K562 (cell line): Measurements from ENCODE around the gene MYBPH. TPM values are rescaled to one million over a fixed set of nuclear protein-coding genes. Genes with fewer than 3 reads are reported as not detected.

Experiments
- ATAC-seq: fragments of 200-7000 bp; cut with Tn5 transposase; 3 replicates; pipeline ENCODE4 v1.9.1; 2020; ENCODE audit warnings: moderate library complexity
- BruUV-seq: library from RNA; stranded (reverse); fragments of 400-500 nt; replicated peaks from 2 replicates; lab custom pipeline; 2021; lab: Mats Ljungman, UMichigan
- CTCF ChIA-PET: fragments of 300-600 bp; formaldehyde crosslinking; extraction: SDS; loops from one replicate; lab custom pipeline; 2021; ENCODE audit warnings: low intra/inter-chr PET ratio; lab: Yijun Ruan, JAX
- POLR2A ChIA-PET: fragments of 300-600, 350-650 bp; sonication (Branson Sonifier 250); formaldehyde crosslinking; extraction: SDS; loops from one replicate; lab custom pipeline; 2021; ENCODE audit warnings: antibody characterized with exemption, inconsistent platforms; lab: Yijun Ruan, JAX
- DNase-seq, 4 experiments: peaks; one replicate each; pipeline versions ENCODE4 v3.0.0 to v3.0.0-alpha.2; 2011 to 2018; ENCODE audit warnings: low spot score in 3 of 4, mixed read lengths in 3 of 4; ENCODE audit errors: extremely low read depth in 1 of 4
- FAIRE-seq: peaks from 2 replicates; lab custom pipeline; 2011; peaks lifted over from hg19 to GRCh38; lab: Jason Lieb, UNC
- H2AFZ ChIP-seq: 2 replicates; pipeline ENCODE4 v1.6.0; 2011; ENCODE audit warnings: low read depth, low read length, control low read depth, inconsistent platforms
- H3K27ac ChIP-seq: fragments of 200-600 bp; 3 replicates; pipeline ENCODE4 v1.8.0; 2011; ENCODE audit warnings: low read depth, mild to moderate bottlenecking, control low read depth, inconsistent platforms, low read length, moderate library complexity, mixed read lengths; ENCODE audit errors: extremely low read depth
- H3K27me3 ChIP-seq, 2 experiments: fragments of 300-600 bp in 1 of 2; 2 replicates in 1 of 2; 3 replicates in 1 of 2; pipeline versions ENCODE4 v1.6.0 to v1.8.0; 2011; ENCODE audit warnings: inconsistent platforms in 2 of 2, low read length in 2 of 2, mild to moderate bottlenecking in 1 of 2, mixed read lengths in 1 of 2, moderate library complexity in 1 of 2; ENCODE audit not compliant: control insufficient read depth in 2 of 2, insufficient read depth in 2 of 2
- H3K36me3 ChIP-seq: fragments of 300-600 bp; 3 replicates; pipeline ENCODE4 v1.8.0; 2011; ENCODE audit warnings: mild to moderate bottlenecking, low read length, inconsistent platforms; ENCODE audit not compliant: control insufficient read depth, insufficient read depth
- H3K4me1 ChIP-seq, 2 experiments: fragments of 200-600 bp in 1 of 2; replicated peaks in 1 of 2; 2 replicates in 1 of 2; 3 replicates in 1 of 2; pipeline versions ENCODE4 v1.5.1 to v1.8.0; 2011; ENCODE audit warnings: inconsistent platforms in 2 of 2, low read length in 2 of 2, mild to moderate bottlenecking in 1 of 2, mixed read lengths in 1 of 2, moderate library complexity in 1 of 2; ENCODE audit not compliant: control insufficient read depth in 2 of 2, insufficient read depth in 2 of 2
- H3K4me2 ChIP-seq: 2 replicates; pipeline ENCODE4 v1.6.1; 2011; ENCODE audit warnings: low read length, control low read depth, inconsistent platforms, mixed read lengths; ENCODE audit not compliant: insufficient read depth
- H3K4me3 ChIP-seq: fragments of 200-600 bp; sonication (generic), shearing (Covaris generic); 2 replicates; pipeline ENCODE4 v1.5.1; 2016; ENCODE audit warnings: control low read depth, inconsistent platforms
- H3K79me2 ChIP-seq: fragments of 200-600 bp; 3 replicates; pipeline ENCODE4 v1.8.0; 2011; ENCODE audit warnings: low read length, inconsistent platforms; ENCODE audit not compliant: control insufficient read depth, insufficient read depth
- H3K9ac ChIP-seq, 2 experiments: 2 replicates each; pipeline versions ENCODE4 v1.6.0 to v1.6.1; 2011; ENCODE audit warnings: low read depth in 2 of 2, low read length in 2 of 2, control low read depth in 1 of 2, inconsistent platforms in 1 of 2, mild to moderate bottlenecking in 1 of 2, mixed read lengths in 1 of 2; ENCODE audit not compliant: insufficient read depth in 1 of 2
- H3K9me1 ChIP-seq: one replicate; pipeline ENCODE4 v1.6.0; 2011; ENCODE audit warnings: inconsistent platforms, mild to moderate bottlenecking, low read length, moderate library complexity; ENCODE audit not compliant: control insufficient read depth, insufficient read depth
- H3K9me3 ChIP-seq: replicated peaks from 2 replicates; pipeline ENCODE4 v1.5.1; 2011; ENCODE audit warnings: low read depth, low read length, inconsistent platforms; ENCODE audit not compliant: control insufficient read depth, insufficient read depth
- H4K20me1 ChIP-seq: replicated peaks from 2 replicates; pipeline ENCODE4 v1.6.1; 2011; ENCODE audit warnings: low read length, inconsistent platforms, mixed read lengths; ENCODE audit not compliant: control insufficient read depth, insufficient read depth
- CC2D1A ChIP-seq: fragments of 450-650 bp; IDR thresholded peaks from 2 replicates; pipeline ENCODE4 v1.6.1; 2017; ENCODE audit warnings: mild to moderate bottlenecking
- CEBPG ChIP-seq, 3 experiments: fragments of 200-800 bp in 1 of 3; sonication (Bioruptor generic) in 1 of 3; sonication (generic) in 1 of 3; formaldehyde crosslinking in 1 of 3; IDR thresholded peaks in 2 of 3; conservative IDR thresholded peaks in 1 of 3; 2 replicates each; pipeline versions ENCODE4 v1.6.1 to v1.8.0; 2016 to 2022; ENCODE audit warnings: missing compliant biosample characterization in 2 of 3, missing genetic modification characterization in 2 of 3, mild to moderate bottlenecking in 1 of 3, missing genetic modification reagents in 1 of 3
- HINFP ChIP-seq: fragments of 450-650 bp; conservative IDR thresholded peaks from 2 replicates; pipeline ENCODE4 v1.6.1; 2016; ENCODE audit warnings: missing genetic modification characterization, low read depth, mild to moderate bottlenecking, control low read depth, missing compliant biosample characterization
- HNRNPL ChIP-seq: fragments of 200-400 bp; formaldehyde crosslinking; IDR thresholded peaks from 2 replicates; pipeline ENCODE4 v1.6.1; 2017; ENCODE audit warnings: low read depth, mild to moderate bottlenecking, low read length
- HNRNPLL ChIP-seq: fragments of 200-400 bp; formaldehyde crosslinking; IDR thresholded peaks from 2 replicates; pipeline ENCODE4 v1.6.1; 2017; ENCODE audit warnings: low read length, low read depth, mild to moderate bottlenecking; ENCODE audit not compliant: poor library complexity, severe bottlenecking
- POLR2AphosphoS5 ChIP-seq: IDR thresholded peaks from 2 replicates; pipeline ENCODE4 v1.6.1; 2011; ENCODE audit warnings: mild to moderate bottlenecking, low read depth, low read length, moderate library complexity; ENCODE audit not compliant: control insufficient read depth, insufficient read depth
- ZBTB5 ChIP-seq: fragments of 450-650 bp; IDR thresholded peaks from 2 replicates; pipeline ENCODE4 v1.6.1; 2017; ENCODE audit warnings: antibody characterized with exemption
- WGBS: fragments of 100-300 bp; shearing (Covaris generic); methylation state at CpG from one replicate; pipeline ENCODE4 v1.1.6; 2016; ENCODE audit warnings: low coverage, mixed read lengths; ENCODE audit not compliant: insufficient coverage; ENCODE audit errors: missing lambda C conversion rate; 5-methylcytosine and 5-hydroxymethylcytosine counted together
- in situ Hi-C: fragments of 300-500 bp; cut with MboI; formaldehyde crosslinking; loops from 4 replicates; pipeline ENCODE4 v1.15.0; 2018; ENCODE audit warnings: inconsistent platforms, mixed read lengths
- intact Hi-C: fragments of 100-400 bp; cut with micrococcal nuclease; formaldehyde crosslinking; loops from 2 replicates; pipeline ENCODE4 v1.14.2; 2022
- polyA plus RNA-seq, 8 experiments: library from polyadenylated mRNA; depleted of rRNA in 4 of 8; stranded (reverse) in 5 of 8; unstranded in 3 of 8; fragments of >200 nt; fragmentation: Nextera tagmentation in 2 of 8; fragmentation: Illumina TruSeq in 1 of 8; extraction: Ambion mirVana in 2 of 8; extraction: Trizol in 1 of 8; gene quantifications; 2 replicates each; pipeline versions ENCODE4 v1.2.1 to v1.2.3, GENCODE V29; 2011 to 2014; ENCODE audit warnings: inconsistent platforms in 1 of 8, missing spikeins in 1 of 8
- total RNA-seq, 7 experiments: library from RNA; depleted of rRNA in 6 of 7; stranded (reverse); fragments of >200 nt in 6 of 7; fragmentation: Illumina TruSeq in 2 of 7; extraction: Trizol in 2 of 7; gene quantifications; 2 replicates each; pipeline versions ENCODE4 v1.2.1 to v1.2.3, GENCODE V29; 2011 to 2021; ENCODE audit warnings: low replicate concordance in 1 of 7

The MYBPH gene
- total and polyA plus RNA-seq, 9 of the 15 experiments (the other 6 are each of a cell fraction or from before 2014, with no cell fraction given) = 0.13 TPM; not detected in 8

- 2% methylated on average over 12 of the region's 12 CpGs for WGBS
- Histone ChIP-seq H3K9me3 (no peaks in the 10 kb centered on the region), H3K27ac (no peak overlapping the region), H3K4me1 (no peaks in the 10 kb centered on the region), H4K20me1 (peaks cover 10% of the 10 kb centered on the region), H3K9me1 (no peaks in the 10 kb centered on the region), H3K9ac (no peak overlapping the region), H2AFZ (no peak overlapping the region), H3K4me2 (no peak overlapping the region), H3K36me3 (no peaks in the 10 kb centered on the region), H3K79me2 (no peaks in the 10 kb centered on the region), H3K4me3 (no peak overlapping the region), H3K27me3 (peaks cover 15 to 64% of the 10 kb centered on the region in 2 experiments)
- FAIRE-seq (no peak), ATAC-seq (no peak), DNase-seq (no peak)
- TF ChIP-seq CEBPG (CRISPR knock-in tag; IDR thresholded peaks at IDR 0.05) = no peak
- TF ChIP-seq CEBPG (tag; conservative IDR thresholded peaks at IDR 0.05 in 1 of 2, IDR thresholded peaks at IDR 0.05 in 1 of 2) = 0 out of 4 replicates have a peak, but pooled peaks of 1 of the 2 experiments have one; percentile 23
- TF ChIP-seq HINFP (tag) = peak; percentile 88
- no peak for TF ChIP-seq HNRNPL
- TF ChIP-seq CC2D1A = peak; percentile 86
- peak; percentile 7 for TF ChIP-seq HNRNPLL
- TF ChIP-seq ZBTB5 = peak; percentile 86
- no peak for TF ChIP-seq POLR2AphosphoS5
- ChIA-PET POLR2A (interaction anchor here (0.6 to 1.5 kb wide), 9 partner anchors 9 to 127 kb away, joined by 3 to 6 read pairs (median 4); partner anchors contain the start of gene TMEM183A), CTCF (no interaction called here)
- in situ Hi-C loops (no loop called here), intact Hi-C loops (no loop called here)
- no TSS peak for BruUV-seq
These were observed 41.5 kb downstream of the MYBPH start for GRCh38 chr1:203133970-203134725.
